HG02970 (cell line): ENCODE results near the gene TNS2.
"Not testable (repeated sequence)": the region's sequence is repeated elsewhere in the genome, so short reads cannot be mapped to it uniquely, and the experiment has no call there.

Experiments used
- ATAC-seq: cut with Tn5 transposase; IDR thresholded peaks from one replicate; pipeline ENCODE4 v1.9.1; 2021; ENCODE audit warnings: mild to moderate bottlenecking, moderate library complexity, moderate number of reproducible peaks; ENCODE audit not compliant: unreplicated experiment, low FRiP score

Gene TNS2

GRCh38 chr12:53090554-53090953 is 40.7 kb downstream of the TNS2 start:
- ATAC-seq = no peak

- ATAC-seq = no peak
These were observed 41.9 kb downstream of the TNS2 start for GRCh38 chr12:53091756-53092155.

GRCh38 chr12:53093777-53094393 is 44.0 kb downstream of the TNS2 start:
- no peak for ATAC-seq

- ATAC-seq = no peak
These were observed 44.5 kb downstream of the TNS2 start for GRCh38 chr12:53094394-53094787.

GRCh38 chr12:53094796-53095595 is 45.1 kb downstream of the TNS2 start:
- ATAC-seq = not testable (repeated sequence)

GRCh38 chr12:53095596-53095895 is 45.7 kb downstream of the TNS2 start:
- ATAC-seq = not testable (repeated sequence)

GRCh38 chr12:53096089-53096741 is 46.4 kb downstream of the TNS2 start:
- no peak for ATAC-seq

GRCh38 chr12:53096759-53097158 is 46.9 kb downstream of the TNS2 start:
- no peak for ATAC-seq

GRCh38 chr12:53097207-53097563 is 47.3 kb downstream of the TNS2 start:
- no peak for ATAC-seq

- no peak for ATAC-seq
These were observed 47.9 kb downstream of the TNS2 start, which contains the start of gene IGFBP6 for GRCh38 chr12:53097564-53098353. IGFBP6 (plus strand) TSS chr12:53097667; CDS start chr12:53097718, 51 bp downstream.

GRCh38 chr12:53098354-53098981 is 48.6 kb downstream of the TNS2 start:
- no peak for ATAC-seq

- no peak for ATAC-seq
These were observed 49.4 kb downstream of the TNS2 start for GRCh38 chr12:53099071-53099882.

- no peak for ATAC-seq
These were observed 50.7 kb downstream of the TNS2 start for GRCh38 chr12:53100466-53101151.

- no peak for ATAC-seq
These were observed 51.4 kb downstream of the TNS2 start for GRCh38 chr12:53101266-53101665.

- ATAC-seq = no peak
These were observed 52.3 kb downstream of the TNS2 start for GRCh38 chr12:53101931-53102781.

- no peak for ATAC-seq
These were observed 53.3 kb downstream of the TNS2 start, which contains the start of gene SOAT2 for GRCh38 chr12:53102883-53103807. SOAT2 (plus strand) TSS chr12:53103486; CDS start chr12:53103578, 92 bp downstream.

GRCh38 chr12:53103860-53104305 is 54.0 kb downstream of the TNS2 start:
- ATAC-seq = no peak
